Lung (tissue), 12 donors: ENCODE data around the gene GNAI1. TPM values are rescaled to one million over a fixed set of nuclear protein-coding genes. Genes with fewer than 3 reads are reported as not detected.

ENCODE experiments used
- ATAC-seq: fragments of 200-7000 bp; cut with Tn5 transposase; one replicate; pipeline ENCODE4 v1.9.1; 2020; ENCODE audit warnings: moderate number of reproducible peaks; ENCODE audit not compliant: insufficient read depth, low FRiP score
- DNase-seq, 3 donors: peaks; one replicate each; pipeline ENCODE4 v3.0.0-alpha.2; 2013 to 2017
- H3K27ac ChIP-seq, 2 donors: one replicate each; pipeline ENCODE4 v1.5.1; 2013; ENCODE audit warnings: mild to moderate bottlenecking in 2 of 2, moderate library complexity in 2 of 2, control low read depth in 1 of 2, inconsistent platforms in 1 of 2, low read depth in 1 of 2, low read length in 1 of 2
- H3K27me3 ChIP-seq, 3 donors: one replicate each; pipeline ENCODE4 v1.5.1; 2013; ENCODE audit warnings: low read length in 2 of 3; ENCODE audit not compliant: control insufficient read depth in 3 of 3, insufficient read depth in 3 of 3
- H3K36me3 ChIP-seq, 4 donors: one replicate each; pipeline ENCODE4 v1.5.1; 2013; ENCODE audit warnings: low read length in 4 of 4, mild to moderate bottlenecking in 1 of 4, moderate library complexity in 1 of 4; ENCODE audit not compliant: control insufficient read depth in 4 of 4, insufficient read depth in 4 of 4
- H3K4me1 ChIP-seq, 5 donors: one replicate each; pipeline ENCODE4 v1.5.1; 2013; ENCODE audit warnings: low read length in 5 of 5, mild to moderate bottlenecking in 2 of 5, moderate library complexity in 1 of 5; ENCODE audit not compliant: control insufficient read depth in 5 of 5, insufficient read depth in 5 of 5
- H3K4me3 ChIP-seq: one replicate; pipeline ENCODE4 v1.5.1; 2013; ENCODE audit warnings: mild to moderate bottlenecking, control low read depth, moderate library complexity
- H3K9ac ChIP-seq, 2 donors: one replicate each; pipeline ENCODE4 v1.5.1; 2013; ENCODE audit warnings: low read length in 2 of 2, control low read depth in 1 of 2; ENCODE audit not compliant: insufficient read depth in 1 of 2
- H3K9me3 ChIP-seq, 4 donors: one replicate each; pipeline ENCODE4 v1.5.1; 2013; ENCODE audit warnings: low read length in 3 of 4, mild to moderate bottlenecking in 1 of 4, moderate library complexity in 1 of 4; ENCODE audit not compliant: control insufficient read depth in 4 of 4, insufficient read depth in 3 of 4
- WGBS, 2 donors: extraction: QIAGEN DNeasy Blood & Tissue Kit; methylation state at CpG; one replicate each; pipeline ENCODE4 v1.1.7; 2013; 5-methylcytosine and 5-hydroxymethylcytosine counted together
- polyA plus RNA-seq, 2 donors: library from polyadenylated mRNA; stranded (reverse); fragments of 200-250 nt; gene quantifications; one replicate each; pipeline ENCODE4 v1.2.1, GENCODE V29; 2013
- total RNA-seq, 2 donors: library from RNA; depleted of rRNA in 1 of 2; stranded (reverse); fragments of >200 nt in 1 of 2; gene quantifications; one replicate each; pipeline ENCODE4 v1.2.1, GENCODE V29; 2014 to 2021
- TF ChIP-seq, protein P1 (sequence below): IDR thresholded peaks from 2 replicates; pipeline ENCODE4 v1.5.1; 2012; ENCODE audit warnings: mild to moderate bottlenecking; ENCODE audit errors: control extremely low read depth, extremely low read depth
- donor health status: control.
- donor health status: control.
- donor health status: Bipolar disorder and iron deficiency.
- donor health status: healthy.
- donor health status: DM: yes; HTN: yes; CAD: no.

GNAI1 gene
- total and polyA plus RNA-seq, 4 donors, result 10.4 to 155 (median 20.2) TPM

GRCh38 chr7:80136261-80137055, 1.8 kb downstream of the GNAI1 start:
- no peak overlapping the region for H3K4me3 ChIP-seq
- peak overlapping the region; percentile 87 to 99 for H3K9ac ChIP-seq
- WGBS, 2 donors, result 32 to 34% methylated on average over 4 of the region's 4 CpGs
- H3K36me3 ChIP-seq, result peaks cover 0 to 3% (median 0%) of the 10 kb centered on the region in 4 donors
- DNase-seq (peak in 2 of 3 donors; percentile 65 to 67), ATAC-seq (no peak)
- H3K27me3 ChIP-seq, result no peaks in the 10 kb centered on the region
- H3K9me3 ChIP-seq, result no peaks in the 10 kb centered on the region
- no peak overlapping the region for H3K27ac ChIP-seq
- H3K4me1 ChIP-seq, result peaks cover 3 to 34% (median 8%) of the 10 kb centered on the region in 5 donors
- TF ChIP-seq, protein P1, sequence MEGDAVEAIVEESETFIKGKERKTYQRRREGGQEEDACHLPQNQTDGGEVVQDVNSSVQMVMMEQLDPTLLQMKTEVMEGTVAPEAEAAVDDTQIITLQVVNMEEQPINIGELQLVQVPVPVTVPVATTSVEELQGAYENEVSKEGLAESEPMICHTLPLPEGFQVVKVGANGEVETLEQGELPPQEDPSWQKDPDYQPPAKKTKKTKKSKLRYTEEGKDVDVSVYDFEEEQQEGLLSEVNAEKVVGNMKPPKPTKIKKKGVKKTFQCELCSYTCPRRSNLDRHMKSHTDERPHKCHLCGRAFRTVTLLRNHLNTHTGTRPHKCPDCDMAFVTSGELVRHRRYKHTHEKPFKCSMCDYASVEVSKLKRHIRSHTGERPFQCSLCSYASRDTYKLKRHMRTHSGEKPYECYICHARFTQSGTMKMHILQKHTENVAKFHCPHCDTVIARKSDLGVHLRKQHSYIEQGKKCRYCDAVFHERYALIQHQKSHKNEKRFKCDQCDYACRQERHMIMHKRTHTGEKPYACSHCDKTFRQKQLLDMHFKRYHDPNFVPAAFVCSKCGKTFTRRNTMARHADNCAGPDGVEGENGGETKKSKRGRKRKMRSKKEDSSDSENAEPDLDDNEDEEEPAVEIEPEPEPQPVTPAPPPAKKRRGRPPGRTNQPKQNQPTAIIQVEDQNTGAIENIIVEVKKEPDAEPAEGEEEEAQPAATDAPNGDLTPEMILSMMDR, result no peak

DNA sequence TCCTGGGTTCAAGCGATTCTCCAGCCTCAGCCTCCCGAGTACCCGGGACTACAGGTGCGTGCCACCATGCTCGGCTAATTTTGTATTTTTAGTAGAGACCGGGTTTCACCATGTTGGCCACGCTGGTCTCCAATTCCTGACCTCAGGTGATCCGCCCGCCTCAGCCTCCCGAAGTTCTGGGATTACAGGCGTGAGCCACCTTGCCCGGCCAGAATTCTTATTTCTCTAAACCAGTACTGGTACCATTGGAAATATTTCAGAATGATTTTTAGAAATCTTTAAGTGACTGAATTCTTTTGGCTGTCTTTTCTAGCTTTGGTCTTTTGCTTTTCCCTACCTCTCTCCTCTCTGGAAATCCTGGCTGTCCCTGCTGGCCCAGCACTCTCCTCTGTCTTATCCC, 2.8 kb downstream of the GNAI1 start:
- no peaks in the 10 kb centered on the region for H3K27me3 ChIP-seq
- no peaks in the 10 kb centered on the region for H3K9me3 ChIP-seq
- DNase-seq (no peak), ATAC-seq (no peak)
- WGBS, 2 donors, result 58 to 77% methylated on average over 12 of the region's 12 CpGs
- H3K36me3 ChIP-seq, result peaks cover 0 to 3% (median 0%) of the 10 kb centered on the region in 4 donors
- H3K4me1 ChIP-seq, result peaks cover 3 to 40% (median 8%) of the 10 kb centered on the region in 5 donors
- TF ChIP-seq, protein P1, result no peak
- H3K4me3 ChIP-seq, result no peak overlapping the region
- no peak overlapping the region for H3K27ac ChIP-seq
- no peak overlapping the region for H3K9ac ChIP-seq

DNA sequence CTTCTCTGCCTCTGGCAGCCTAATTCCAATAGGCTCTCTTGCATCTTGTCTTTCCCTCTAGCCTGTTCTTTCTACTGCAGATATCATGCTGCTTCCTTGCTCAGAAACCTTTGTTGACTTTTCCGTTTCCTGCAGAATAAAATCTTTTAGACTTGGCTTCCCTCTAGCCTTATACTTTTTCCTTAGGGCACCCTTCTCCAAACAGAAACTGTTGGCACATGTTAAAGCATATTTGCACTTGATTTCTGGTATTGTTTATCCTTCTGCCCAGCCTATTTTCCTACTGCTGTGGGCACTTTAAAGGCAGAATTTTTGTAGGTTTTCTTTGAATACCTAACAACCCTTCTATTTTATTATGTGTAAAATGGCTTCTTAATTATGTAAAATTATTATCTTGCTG, 4.6 kb downstream of the GNAI1 start:
- TF ChIP-seq, protein P1, result no peak
- H3K9me3 ChIP-seq, result no peaks in the 10 kb centered on the region
- H3K27me3 ChIP-seq, result no peaks in the 10 kb centered on the region
- H3K4me3 ChIP-seq, result no peak overlapping the region
- 21 to 49% methylated on average over 1 of the region's 1 CpG for WGBS, 2 donors
- H3K4me1 ChIP-seq, result peaks cover 1 to 53% (median 12%) of the 10 kb centered on the region in 5 donors
- H3K9ac ChIP-seq, result no peak overlapping the region
- ATAC-seq (no peak), DNase-seq (peak in 2 of 3 donors; percentile 79 to 86)
- H3K36me3 ChIP-seq, result peaks cover 0 to 3% (median 2%) of the 10 kb centered on the region in 4 donors
- no peak overlapping the region for H3K27ac ChIP-seq
